Measurements from ENCODE around the gene NACA2. TPM values are rescaled to one million over a fixed set of nuclear protein-coding genes. Genes with fewer than 3 reads are reported as not detected.
"Not testable (repeated sequence)": the region's sequence is repeated elsewhere in the genome, so short reads cannot be mapped to it uniquely, and the experiment has no call there.

NACA2 gene
- total RNA-seq, 1 experiment from 2014 or later: not detected

DNA sequence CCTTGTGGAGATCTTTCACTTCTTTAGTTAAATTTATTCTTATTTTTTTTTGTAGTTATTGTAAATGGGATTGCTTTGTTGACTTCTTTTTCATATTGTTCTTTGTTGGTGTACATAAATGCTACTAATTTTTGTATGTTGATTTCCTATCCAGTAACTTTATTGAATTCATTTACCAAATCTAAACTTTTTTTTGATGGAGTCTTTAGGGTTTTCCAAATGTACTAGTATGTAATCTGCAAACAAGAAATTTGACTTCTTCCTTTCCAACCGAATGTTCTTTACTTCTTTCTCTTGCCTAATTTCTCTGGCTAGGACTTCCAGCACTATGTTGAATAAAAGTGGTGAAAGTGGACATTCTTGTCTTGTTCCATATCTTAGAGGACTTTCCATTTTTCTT is 41.8 kb upstream of the NACA2 start:
- ChIA-PET POLR2A (ENCODE audit: unreplicated experiment) (no interaction called here), CTCF (interaction anchor here (0.7 kb wide), 1 partner anchor 48 kb away, joined by 3 read pairs; no protein-coding TSS in a partner anchor)
- H3K79me2 ChIP-seq (ENCODE audit: low read length): no peaks in the 10 kb centered on the region
- no peak overlapping the region for H3K4me3 ChIP-seq (ENCODE audit: low read length)
- H3K27me3 ChIP-seq (ENCODE audit: low read length): no peaks in the 10 kb centered on the region
- no TSS peak for BruUV-seq (replicated peaks)
- no peak overlapping the region for H3K27ac ChIP-seq (ENCODE audit: low read length)
- no peak overlapping the region for H2AFZ ChIP-seq (ENCODE audit: low read length)
- H3K9me2 ChIP-seq (replicated peaks; ENCODE audit: low read length): no peaks in the 10 kb centered on the region
- no peaks in the 10 kb centered on the region for H3K9me3 ChIP-seq (ENCODE audit: low read length)
- no peak overlapping the region for H3K9ac ChIP-seq (ENCODE audit: low read length)
- TF ChIP-seq EZH2 (IDR thresholded peaks at IDR 0.05; ENCODE audit: low read length, unreplicated experiment) (no peak), EZH2phosphoT487 (IDR thresholded peaks at IDR 0.05; ENCODE audit: borderline replicate concordance, low read length) (no peak)
- TF ChIP-seq, protein P1, sequence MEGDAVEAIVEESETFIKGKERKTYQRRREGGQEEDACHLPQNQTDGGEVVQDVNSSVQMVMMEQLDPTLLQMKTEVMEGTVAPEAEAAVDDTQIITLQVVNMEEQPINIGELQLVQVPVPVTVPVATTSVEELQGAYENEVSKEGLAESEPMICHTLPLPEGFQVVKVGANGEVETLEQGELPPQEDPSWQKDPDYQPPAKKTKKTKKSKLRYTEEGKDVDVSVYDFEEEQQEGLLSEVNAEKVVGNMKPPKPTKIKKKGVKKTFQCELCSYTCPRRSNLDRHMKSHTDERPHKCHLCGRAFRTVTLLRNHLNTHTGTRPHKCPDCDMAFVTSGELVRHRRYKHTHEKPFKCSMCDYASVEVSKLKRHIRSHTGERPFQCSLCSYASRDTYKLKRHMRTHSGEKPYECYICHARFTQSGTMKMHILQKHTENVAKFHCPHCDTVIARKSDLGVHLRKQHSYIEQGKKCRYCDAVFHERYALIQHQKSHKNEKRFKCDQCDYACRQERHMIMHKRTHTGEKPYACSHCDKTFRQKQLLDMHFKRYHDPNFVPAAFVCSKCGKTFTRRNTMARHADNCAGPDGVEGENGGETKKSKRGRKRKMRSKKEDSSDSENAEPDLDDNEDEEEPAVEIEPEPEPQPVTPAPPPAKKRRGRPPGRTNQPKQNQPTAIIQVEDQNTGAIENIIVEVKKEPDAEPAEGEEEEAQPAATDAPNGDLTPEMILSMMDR (conservative IDR thresholded peaks at IDR 0.05; ENCODE audit: low read depth, low read length): no peak
- H3F3A ChIP-seq (ENCODE audit: low read length, unreplicated experiment): no peaks in the 10 kb centered on the region
- no peaks in the 10 kb centered on the region for H4K20me1 ChIP-seq (ENCODE audit: low read length)
- H3K36me3 ChIP-seq (ENCODE audit: low read depth, low read length): no peaks in the 10 kb centered on the region
- no peak for ATAC-seq
- intact Hi-C loops (cut with micrococcal nuclease): no loop called here
- no peak overlapping the region for H3K4me2 ChIP-seq (ENCODE audit: low read length)
- no peak for DNase-seq
- H3K4me1 ChIP-seq (ENCODE audit: insufficient read depth, low read length): no peaks in the 10 kb centered on the region

DNA sequence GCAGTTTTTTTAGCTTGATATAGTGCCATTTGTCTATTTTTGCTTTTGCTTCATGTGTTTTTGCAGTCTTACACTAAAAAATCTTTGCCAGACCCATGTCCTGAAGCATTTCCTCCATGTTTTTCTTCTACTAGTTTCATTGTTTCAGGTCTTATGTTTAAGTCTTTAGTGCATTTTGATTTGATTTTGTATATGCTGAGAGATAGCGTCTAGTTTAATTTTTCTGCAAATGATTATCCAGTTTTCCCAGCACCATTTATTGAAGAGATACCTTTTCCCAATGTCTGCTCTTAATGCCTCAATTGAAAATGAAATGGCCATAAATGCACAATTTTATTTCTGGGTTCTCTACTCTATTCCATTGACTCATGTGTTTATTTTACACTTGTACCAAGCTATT is 40.8 kb upstream of the NACA2 start:
- H3K9ac ChIP-seq (ENCODE audit: low read length): no peak overlapping the region
- ChIA-PET POLR2A (ENCODE audit: unreplicated experiment) (no interaction called here), CTCF (interaction anchor here (0.7 kb wide), 1 partner anchor 205 kb away, joined by 5 read pairs; no protein-coding TSS in a partner anchor)
- no peak overlapping the region for H3K27ac ChIP-seq (ENCODE audit: low read length)
- intact Hi-C loops (cut with micrococcal nuclease): no loop called here
- TF ChIP-seq, protein P1 (conservative IDR thresholded peaks at IDR 0.05; ENCODE audit: low read depth, low read length): no peak
- TF ChIP-seq EZH2 (IDR thresholded peaks at IDR 0.05; ENCODE audit: low read length, unreplicated experiment): no peak
- TF ChIP-seq EZH2phosphoT487 (IDR thresholded peaks at IDR 0.05; ENCODE audit: borderline replicate concordance, low read length): no peak
- H3K36me3 ChIP-seq (ENCODE audit: low read depth, low read length): no peaks in the 10 kb centered on the region
- H3F3A ChIP-seq (ENCODE audit: low read length, unreplicated experiment): no peaks in the 10 kb centered on the region
- no peak overlapping the region for H2AFZ ChIP-seq (ENCODE audit: low read length)
- no peaks in the 10 kb centered on the region for H3K9me3 ChIP-seq (ENCODE audit: low read length)
- H3K9me2 ChIP-seq (replicated peaks; ENCODE audit: low read length): no peaks in the 10 kb centered on the region
- ATAC-seq (no peak), DNase-seq (no peak)
- H3K79me2 ChIP-seq (ENCODE audit: low read length): no peaks in the 10 kb centered on the region
- no peaks in the 10 kb centered on the region for H3K4me1 ChIP-seq (ENCODE audit: insufficient read depth, low read length)
- no peak overlapping the region for H3K4me3 ChIP-seq (ENCODE audit: low read length)
- BruUV-seq (replicated peaks): no TSS peak
- H3K27me3 ChIP-seq (ENCODE audit: low read length): no peaks in the 10 kb centered on the region
- H3K4me2 ChIP-seq (ENCODE audit: low read length): no peak overlapping the region
- no peaks in the 10 kb centered on the region for H4K20me1 ChIP-seq (ENCODE audit: low read length)

DNA sequence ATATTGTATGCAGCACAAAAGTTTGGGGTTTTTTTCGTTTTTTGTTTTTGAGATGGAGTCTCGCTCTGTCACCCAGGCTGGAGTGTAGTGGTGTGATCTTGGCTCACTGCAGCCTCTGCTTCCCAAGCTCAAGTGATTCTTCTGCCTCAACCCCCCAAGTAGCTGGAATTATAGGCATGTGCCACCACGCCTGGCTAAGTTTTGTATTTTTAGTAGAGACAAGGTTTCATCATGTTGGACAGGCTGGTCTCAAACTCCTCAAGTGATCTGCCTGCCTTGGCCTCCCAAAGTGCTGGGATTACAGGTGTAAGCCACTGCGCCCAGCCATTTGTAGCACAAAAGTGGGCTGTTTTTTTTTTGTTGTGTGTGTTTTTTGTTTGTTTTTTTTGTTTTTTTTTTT is 37.1 kb upstream of the NACA2 start:
- H3K9me2 ChIP-seq (replicated peaks; ENCODE audit: low read length); H3K4me1 ChIP-seq (ENCODE audit: insufficient read depth, low read length); H2AFZ ChIP-seq (ENCODE audit: low read length); H3F3A ChIP-seq (ENCODE audit: low read length, unreplicated experiment); CTCF ChIA-PET; DNase-seq; H3K9me3 ChIP-seq (ENCODE audit: low read length); H4K20me1 ChIP-seq (ENCODE audit: low read length); H3K4me2 ChIP-seq (ENCODE audit: low read length); H3K4me3 ChIP-seq (ENCODE audit: low read length); POLR2A ChIA-PET (ENCODE audit: unreplicated experiment); H3K27ac ChIP-seq (ENCODE audit: low read length); H3K9ac ChIP-seq (ENCODE audit: low read length); H3K36me3 ChIP-seq (ENCODE audit: low read depth, low read length); H3K27me3 ChIP-seq (ENCODE audit: low read length); intact Hi-C loops (cut with micrococcal nuclease); H3K79me2 ChIP-seq (ENCODE audit: low read length); BruUV-seq (replicated peaks); ATAC-seq: not testable (repeated sequence)
